ENCODE data around the gene ATP10A. TPM values are rescaled to one million over a fixed set of nuclear protein-coding genes. Genes with fewer than 3 reads are reported as not detected.

The ATP10A gene
- polyA plus RNA-seq, 1 of the 3 experiments (the other 2 are of a cell fraction), result not detected

DNA sequence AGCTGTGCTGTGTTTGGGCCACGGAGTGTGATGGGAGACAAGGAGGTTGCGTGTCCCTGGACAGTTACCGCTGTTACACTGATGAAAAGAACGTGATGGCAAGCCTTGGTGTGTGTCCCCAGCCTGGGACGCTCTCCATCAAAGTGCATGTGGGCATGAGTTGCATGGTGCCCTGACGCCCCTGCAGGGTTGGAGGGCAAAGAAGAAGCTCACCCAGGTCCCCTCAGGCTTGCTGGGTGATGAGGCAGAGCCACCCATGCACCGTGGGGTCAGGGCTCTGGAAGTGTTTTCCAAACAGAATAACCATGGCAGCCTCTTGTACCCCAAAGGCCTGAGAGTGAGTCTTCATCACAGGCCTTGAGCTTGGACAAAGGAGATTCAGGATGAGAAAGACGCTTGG lies 189.2 kb downstream of the ATP10A start:
- Histone ChIP-seq H3K4me2 (no peak overlapping the region), H3K79me2 (ENCODE audit: insufficient read depth) (no peaks in the 10 kb centered on the region), H3K4me1 (ENCODE audit: control insufficient read depth in 1 of 2, insufficient read depth in 2 of 2, low read depth in 1 of 2, low read length in 1 of 2) (no peaks in the 10 kb centered on the region; a peak in 1 of 4 replicates), H3K27me3 (ENCODE audit: insufficient read depth) (no peaks in the 10 kb centered on the region), H2AFZ (ENCODE audit: low read depth) (no peak overlapping the region), H4K20me1 (ENCODE audit: insufficient read depth) (no peaks in the 10 kb centered on the region), H3K36me3 (replicated peaks in 1 of 2; ENCODE audit: control insufficient read depth in 1 of 2, insufficient read depth in 2 of 2, low read length in 1 of 2) (no peaks in the 10 kb centered on the region), H3K27ac (ENCODE audit: low read depth in 2 of 2, low read length in 1 of 2) (no peak overlapping the region), H3F3A (replicated peaks; ENCODE audit: insufficient read depth) (no peaks in the 10 kb centered on the region), H3K9me2 (no peaks in the 10 kb centered on the region), H3K9ac (no peak overlapping the region), H3K4me3 (ENCODE audit: low read depth in 2 of 2, low read length in 1 of 2) (no peak overlapping the region), H3K9me3 (no peaks in the 10 kb centered on the region)
- TF ChIP-seq NFIC (IDR thresholded peaks at IDR 0.05; ENCODE audit: borderline replicate concordance) (no peak), EP300 (IDR thresholded peaks at IDR 0.05; ENCODE audit: borderline replicate concordance in 1 of 2, low read depth in 1 of 2, low read length in 1 of 2) (no peak), RAD21 (IDR thresholded peaks at IDR 0.05; ENCODE audit: low read length) (no peak), FOXJ3 (CRISPR knock-in tag; IDR thresholded peaks at IDR 0.05) (no peak), FOSL2 (IDR thresholded peaks at IDR 0.05; ENCODE audit: borderline replicate concordance, low read depth) (no peak), SMC3 (IDR thresholded peaks at IDR 0.05; ENCODE audit: low read depth, low read length) (no peak), POLR2AphosphoS5 (IDR thresholded peaks at IDR 0.05; ENCODE audit: low read depth, low read length) (no peak), JUND (IDR thresholded peaks at IDR 0.05) (no peak), YY1 (IDR thresholded peaks at IDR 0.05; ENCODE audit: low read depth) (no peak), GABPA (IDR thresholded peaks at IDR 0.05; ENCODE audit: low read depth) (no peak)
- TF ChIP-seq, protein P1, sequence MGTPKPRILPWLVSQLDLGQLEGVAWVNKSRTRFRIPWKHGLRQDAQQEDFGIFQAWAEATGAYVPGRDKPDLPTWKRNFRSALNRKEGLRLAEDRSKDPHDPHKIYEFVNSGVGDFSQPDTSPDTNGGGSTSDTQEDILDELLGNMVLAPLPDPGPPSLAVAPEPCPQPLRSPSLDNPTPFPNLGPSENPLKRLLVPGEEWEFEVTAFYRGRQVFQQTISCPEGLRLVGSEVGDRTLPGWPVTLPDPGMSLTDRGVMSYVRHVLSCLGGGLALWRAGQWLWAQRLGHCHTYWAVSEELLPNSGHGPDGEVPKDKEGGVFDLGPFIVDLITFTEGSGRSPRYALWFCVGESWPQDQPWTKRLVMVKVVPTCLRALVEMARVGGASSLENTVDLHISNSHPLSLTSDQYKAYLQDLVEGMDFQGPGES (IDR thresholded peaks at IDR 0.05; ENCODE audit: low read depth, low read length), result no peak
- TF ChIP-seq, protein P2, sequence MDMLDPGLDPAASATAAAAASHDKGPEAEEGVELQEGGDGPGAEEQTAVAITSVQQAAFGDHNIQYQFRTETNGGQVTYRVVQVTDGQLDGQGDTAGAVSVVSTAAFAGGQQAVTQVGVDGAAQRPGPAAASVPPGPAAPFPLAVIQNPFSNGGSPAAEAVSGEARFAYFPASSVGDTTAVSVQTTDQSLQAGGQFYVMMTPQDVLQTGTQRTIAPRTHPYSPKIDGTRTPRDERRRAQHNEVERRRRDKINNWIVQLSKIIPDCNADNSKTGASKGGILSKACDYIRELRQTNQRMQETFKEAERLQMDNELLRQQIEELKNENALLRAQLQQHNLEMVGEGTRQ (IDR thresholded peaks at IDR 0.05; ENCODE audit: borderline replicate concordance, low read depth, low read length), result no peak
- TF ChIP-seq, protein P3, sequence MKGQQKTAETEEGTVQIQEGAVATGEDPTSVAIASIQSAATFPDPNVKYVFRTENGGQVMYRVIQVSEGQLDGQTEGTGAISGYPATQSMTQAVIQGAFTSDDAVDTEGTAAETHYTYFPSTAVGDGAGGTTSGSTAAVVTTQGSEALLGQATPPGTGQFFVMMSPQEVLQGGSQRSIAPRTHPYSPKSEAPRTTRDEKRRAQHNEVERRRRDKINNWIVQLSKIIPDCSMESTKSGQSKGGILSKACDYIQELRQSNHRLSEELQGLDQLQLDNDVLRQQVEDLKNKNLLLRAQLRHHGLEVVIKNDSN (IDR thresholded peaks at IDR 0.05; ENCODE audit: borderline replicate concordance, low read depth), result no peak
- no peak for DNase-seq
- WGBS (ENCODE audit: low lambda C conversion rate), result 59% methylated on average over 8 of the region's 8 CpGs
- ChIA-PET POLR2A (no interaction called here), CTCF (no interaction called here)

DNA sequence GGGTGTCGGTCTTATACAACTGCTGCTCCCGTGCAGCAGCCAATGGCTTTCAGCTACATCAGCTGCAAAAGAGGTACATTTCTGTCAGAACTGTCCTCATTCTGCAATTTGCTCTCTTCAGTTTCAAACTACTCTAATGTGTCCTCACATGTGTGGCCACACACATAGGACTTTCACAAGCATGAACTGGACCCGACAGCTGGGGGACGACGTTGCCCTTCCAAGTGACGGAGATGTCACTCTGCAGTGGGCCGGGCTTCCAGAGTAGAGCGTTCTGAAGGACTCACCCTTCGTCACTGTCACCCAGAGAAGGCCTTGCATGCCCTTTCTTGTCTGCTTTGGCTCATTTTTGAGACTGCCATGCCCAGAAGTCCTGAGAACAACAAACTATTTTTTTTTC lies 189.8 kb downstream of the ATP10A start:
- WGBS (ENCODE audit: low lambda C conversion rate), result 52% methylated on average over 8 of the region's 9 CpGs
- no peaks in the 10 kb centered on the region for H3F3A ChIP-seq (replicated peaks; ENCODE audit: insufficient read depth)
- H4K20me1 ChIP-seq (ENCODE audit: insufficient read depth), result no peaks in the 10 kb centered on the region
- no peak overlapping the region for H2AFZ ChIP-seq (ENCODE audit: low read depth)
- H3K9me3 ChIP-seq, result no peaks in the 10 kb centered on the region
- CTCF ChIA-PET, result no interaction called here
- no peaks in the 10 kb centered on the region for H3K36me3 ChIP-seq (replicated peaks in 1 of 2; ENCODE audit: control insufficient read depth in 1 of 2, insufficient read depth in 2 of 2, low read length in 1 of 2)
- no peak overlapping the region for H3K27ac ChIP-seq (ENCODE audit: low read depth in 2 of 2, low read length in 1 of 2)
- H3K9me2 ChIP-seq, result no peaks in the 10 kb centered on the region
- POLR2A ChIA-PET, result no interaction called here
- H3K4me2 ChIP-seq, result no peak overlapping the region
- H3K9ac ChIP-seq, result no peak overlapping the region
- DNase-seq, result no peak
- no peaks in the 10 kb centered on the region for H3K79me2 ChIP-seq (ENCODE audit: insufficient read depth)
- no peak overlapping the region for H3K4me3 ChIP-seq (ENCODE audit: low read depth in 2 of 2, low read length in 1 of 2)
- H3K27me3 ChIP-seq (ENCODE audit: insufficient read depth), result no peaks in the 10 kb centered on the region
- H3K4me1 ChIP-seq (ENCODE audit: control insufficient read depth in 1 of 2, insufficient read depth in 2 of 2, low read depth in 1 of 2, low read length in 1 of 2), result no peaks in the 10 kb centered on the region; a peak in 1 of 4 replicates
- TF ChIP-seq MXI1 (IDR thresholded peaks at IDR 0.05; ENCODE audit: low read depth, low read length) (no peak), FOSL2 (IDR thresholded peaks at IDR 0.05; ENCODE audit: borderline replicate concordance, low read depth) (no peak), NFIC (IDR thresholded peaks at IDR 0.05; ENCODE audit: borderline replicate concordance) (no peak), TEAD4 (IDR thresholded peaks at IDR 0.05; ENCODE audit: borderline replicate concordance, insufficient read depth) (no peak), TAF1 (IDR thresholded peaks at IDR 0.05; ENCODE audit: borderline replicate concordance, low read depth, low read length) (no peak), SMC3 (IDR thresholded peaks at IDR 0.05; ENCODE audit: low read depth, low read length) (no peak), RXRA (IDR thresholded peaks at IDR 0.05; ENCODE audit: borderline replicate concordance, low read depth) (no peak), CHD2 (IDR thresholded peaks at IDR 0.05; ENCODE audit: low read length, partially characterized antibody) (no peak)
- TF ChIP-seq, protein P4, sequence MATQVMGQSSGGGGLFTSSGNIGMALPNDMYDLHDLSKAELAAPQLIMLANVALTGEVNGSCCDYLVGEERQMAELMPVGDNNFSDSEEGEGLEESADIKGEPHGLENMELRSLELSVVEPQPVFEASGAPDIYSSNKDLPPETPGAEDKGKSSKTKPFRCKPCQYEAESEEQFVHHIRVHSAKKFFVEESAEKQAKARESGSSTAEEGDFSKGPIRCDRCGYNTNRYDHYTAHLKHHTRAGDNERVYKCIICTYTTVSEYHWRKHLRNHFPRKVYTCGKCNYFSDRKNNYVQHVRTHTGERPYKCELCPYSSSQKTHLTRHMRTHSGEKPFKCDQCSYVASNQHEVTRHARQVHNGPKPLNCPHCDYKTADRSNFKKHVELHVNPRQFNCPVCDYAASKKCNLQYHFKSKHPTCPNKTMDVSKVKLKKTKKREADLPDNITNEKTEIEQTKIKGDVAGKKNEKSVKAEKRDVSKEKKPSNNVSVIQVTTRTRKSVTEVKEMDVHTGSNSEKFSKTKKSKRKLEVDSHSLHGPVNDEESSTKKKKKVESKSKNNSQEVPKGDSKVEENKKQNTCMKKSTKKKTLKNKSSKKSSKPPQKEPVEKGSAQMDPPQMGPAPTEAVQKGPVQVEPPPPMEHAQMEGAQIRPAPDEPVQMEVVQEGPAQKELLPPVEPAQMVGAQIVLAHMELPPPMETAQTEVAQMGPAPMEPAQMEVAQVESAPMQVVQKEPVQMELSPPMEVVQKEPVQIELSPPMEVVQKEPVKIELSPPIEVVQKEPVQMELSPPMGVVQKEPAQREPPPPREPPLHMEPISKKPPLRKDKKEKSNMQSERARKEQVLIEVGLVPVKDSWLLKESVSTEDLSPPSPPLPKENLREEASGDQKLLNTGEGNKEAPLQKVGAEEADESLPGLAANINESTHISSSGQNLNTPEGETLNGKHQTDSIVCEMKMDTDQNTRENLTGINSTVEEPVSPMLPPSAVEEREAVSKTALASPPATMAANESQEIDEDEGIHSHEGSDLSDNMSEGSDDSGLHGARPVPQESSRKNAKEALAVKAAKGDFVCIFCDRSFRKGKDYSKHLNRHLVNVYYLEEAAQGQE (IDR thresholded peaks at IDR 0.05; ENCODE audit: low read depth, low read length), result no peak
- TF ChIP-seq, protein P1 (IDR thresholded peaks at IDR 0.05; ENCODE audit: low read depth, low read length), result no peak
- TF ChIP-seq, protein P3 (IDR thresholded peaks at IDR 0.05; ENCODE audit: borderline replicate concordance, low read depth), result no peak
